Osteoblast (primary cell): ENCODE data around the gene FETUB. TPM values are rescaled to one million over a fixed set of nuclear protein-coding genes. Genes with fewer than 3 reads are reported as not detected.

ENCODE experiments used
- DNase-seq: peaks from one replicate; pipeline ENCODE4 v3.0.0; 2011; ENCODE audit warnings: low spot score, mixed read lengths; ENCODE audit not compliant: insufficient read length; ENCODE audit errors: missing footprints
- H2AFZ ChIP-seq: 2 replicates; pipeline ENCODE4 v1.6.0; 2011; ENCODE audit warnings: mild to moderate bottlenecking, low read length
- H3K27ac ChIP-seq: 2 replicates; pipeline ENCODE4 v1.5.1; 2011; ENCODE audit warnings: mild to moderate bottlenecking, low read depth, low read length, moderate library complexity
- H3K27me3 ChIP-seq: 2 replicates; pipeline ENCODE4 v1.6.0; 2012; ENCODE audit warnings: mild to moderate bottlenecking, control low read depth, inconsistent platforms, low read length, moderate library complexity; ENCODE audit not compliant: insufficient read depth
- H3K36me3 ChIP-seq: 2 replicates; pipeline ENCODE4 v1.5.1; 2011; ENCODE audit warnings: mild to moderate bottlenecking, low read length, control low read depth, moderate library complexity; ENCODE audit not compliant: insufficient read depth
- H3K4me1 ChIP-seq: 2 replicates; pipeline ENCODE4 v1.5.1; 2011; ENCODE audit warnings: mild to moderate bottlenecking, low read length, control low read depth, moderate library complexity; ENCODE audit not compliant: insufficient read depth
- H3K4me2 ChIP-seq: 2 replicates; pipeline ENCODE4 v1.6.0; 2011; ENCODE audit warnings: mild to moderate bottlenecking, low read length; ENCODE audit not compliant: insufficient read depth
- H3K4me3 ChIP-seq: fragments of 200-600 bp; sonication (generic); 3 replicates; pipeline ENCODE4 v1.5.1; 2012; ENCODE audit warnings: mild to moderate bottlenecking, low read length, inconsistent platforms; ENCODE audit not compliant: insufficient read depth
- H3K79me2 ChIP-seq: 2 replicates; pipeline ENCODE4 v1.6.0; 2012; ENCODE audit warnings: mild to moderate bottlenecking, low read length, control low read depth, inconsistent platforms; ENCODE audit not compliant: insufficient read depth
- H3K9me3 ChIP-seq: 2 replicates; pipeline ENCODE4 v1.5.1; 2011; ENCODE audit warnings: low read depth, low read length, control low read depth
- H4K20me1 ChIP-seq: 2 replicates; pipeline ENCODE4 v1.6.0; 2012; ENCODE audit warnings: mild to moderate bottlenecking, low read length, control low read depth; ENCODE audit not compliant: insufficient read depth
- total RNA-seq: library from RNA; depleted of rRNA; stranded (reverse); fragments of >200 nt; gene quantifications from 2 replicates; pipeline ENCODE4 v1.2.3, GENCODE V29; 2012
- TF ChIP-seq, protein P1 (sequence below): IDR thresholded peaks from 2 replicates; pipeline ENCODE4 v1.5.1; 2011; ENCODE audit warnings: mild to moderate bottlenecking, low read depth, low read length, moderate library complexity; ENCODE audit errors: extremely low read depth

Gene FETUB
- total RNA-seq, 1 donor: not detected

DNA sequence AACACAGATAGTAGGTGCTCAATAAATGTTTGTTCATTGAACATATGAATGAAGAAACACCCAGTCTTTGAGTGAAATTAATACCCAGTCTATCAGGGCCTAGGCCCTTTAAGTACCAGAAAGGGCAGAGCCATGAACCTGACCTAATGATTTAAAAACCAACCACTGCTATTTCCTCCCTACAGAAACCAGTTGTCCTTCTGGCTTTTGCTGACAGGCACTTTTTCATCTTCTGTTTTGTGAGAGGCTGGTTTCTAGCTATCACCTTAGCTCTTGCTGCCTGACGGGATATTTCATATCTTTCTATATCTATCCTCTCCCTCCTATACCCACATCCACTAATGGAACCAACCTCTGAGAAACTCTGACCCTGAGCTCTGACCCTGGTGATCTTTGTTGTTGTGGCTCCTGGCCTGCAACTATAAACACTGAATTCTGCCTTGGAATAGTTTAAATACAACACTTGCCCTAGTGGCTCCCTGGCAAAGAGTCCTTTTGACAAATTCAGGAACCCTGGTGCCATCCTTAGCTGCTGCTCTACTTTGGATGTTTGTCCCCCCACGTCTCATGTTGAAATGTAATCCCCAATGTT, 31.5 kb upstream of the FETUB start:
- no peak overlapping the region for H3K4me2 ChIP-seq
- peak overlapping the region; percentile 18 for H2AFZ ChIP-seq
- H3K27me3 ChIP-seq: peaks cover 11% of the 10 kb centered on the region
- H4K20me1 ChIP-seq: no peaks in the 10 kb centered on the region
- H3K9me3 ChIP-seq: no peaks in the 10 kb centered on the region
- H3K79me2 ChIP-seq: no peaks in the 10 kb centered on the region
- no peak for DNase-seq
- TF ChIP-seq, protein P1, sequence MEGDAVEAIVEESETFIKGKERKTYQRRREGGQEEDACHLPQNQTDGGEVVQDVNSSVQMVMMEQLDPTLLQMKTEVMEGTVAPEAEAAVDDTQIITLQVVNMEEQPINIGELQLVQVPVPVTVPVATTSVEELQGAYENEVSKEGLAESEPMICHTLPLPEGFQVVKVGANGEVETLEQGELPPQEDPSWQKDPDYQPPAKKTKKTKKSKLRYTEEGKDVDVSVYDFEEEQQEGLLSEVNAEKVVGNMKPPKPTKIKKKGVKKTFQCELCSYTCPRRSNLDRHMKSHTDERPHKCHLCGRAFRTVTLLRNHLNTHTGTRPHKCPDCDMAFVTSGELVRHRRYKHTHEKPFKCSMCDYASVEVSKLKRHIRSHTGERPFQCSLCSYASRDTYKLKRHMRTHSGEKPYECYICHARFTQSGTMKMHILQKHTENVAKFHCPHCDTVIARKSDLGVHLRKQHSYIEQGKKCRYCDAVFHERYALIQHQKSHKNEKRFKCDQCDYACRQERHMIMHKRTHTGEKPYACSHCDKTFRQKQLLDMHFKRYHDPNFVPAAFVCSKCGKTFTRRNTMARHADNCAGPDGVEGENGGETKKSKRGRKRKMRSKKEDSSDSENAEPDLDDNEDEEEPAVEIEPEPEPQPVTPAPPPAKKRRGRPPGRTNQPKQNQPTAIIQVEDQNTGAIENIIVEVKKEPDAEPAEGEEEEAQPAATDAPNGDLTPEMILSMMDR: no peak
- no peaks in the 10 kb centered on the region for H3K36me3 ChIP-seq
- H3K27ac ChIP-seq: no peak overlapping the region
- H3K4me3 ChIP-seq: no peak overlapping the region
- H3K4me1 ChIP-seq: no peaks in the 10 kb centered on the region

DNA sequence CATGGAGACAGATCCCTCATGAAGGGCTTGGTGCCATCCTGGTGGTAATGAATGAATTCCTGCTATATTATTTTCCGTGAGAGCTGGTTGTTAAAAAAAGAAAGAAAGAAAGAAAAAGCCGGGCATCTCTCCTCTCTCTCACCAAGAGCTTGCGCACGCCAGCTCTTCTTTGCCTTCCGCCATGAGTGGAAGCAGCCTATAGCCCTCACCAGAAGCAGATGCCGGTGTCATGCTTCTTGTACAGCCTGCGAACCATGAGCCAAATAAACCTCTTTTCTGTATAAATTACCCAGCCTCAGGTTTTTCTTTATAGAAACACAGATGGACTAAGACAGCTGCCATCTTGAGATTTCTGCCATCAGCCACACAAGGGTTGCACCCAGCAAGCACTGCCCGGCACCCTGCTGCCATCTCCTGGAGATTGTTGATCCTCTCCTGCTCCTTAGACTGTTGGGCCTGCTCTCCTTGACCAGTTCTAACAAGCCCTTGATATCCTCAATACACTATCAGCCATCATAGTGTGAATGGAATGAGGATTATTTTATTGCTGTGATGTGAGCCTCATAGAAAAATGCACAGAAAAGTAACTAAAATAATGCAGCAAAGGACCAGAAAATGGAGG, 30.8 kb upstream of the FETUB start:
- Histone ChIP-seq H3K9me3 (no peaks in the 10 kb centered on the region), H3K4me3 (no peak overlapping the region), H3K27me3 (peaks cover 16% of the 10 kb centered on the region), H3K4me1 (no peaks in the 10 kb centered on the region), H3K4me2 (no peak overlapping the region), H4K20me1 (no peaks in the 10 kb centered on the region), H3K36me3 (no peaks in the 10 kb centered on the region), H3K27ac (no peak overlapping the region), H2AFZ (peak overlapping the region; percentile 18), H3K79me2 (no peaks in the 10 kb centered on the region)
- no peak for DNase-seq
- TF ChIP-seq, protein P1: peak; percentile 51

DNA sequence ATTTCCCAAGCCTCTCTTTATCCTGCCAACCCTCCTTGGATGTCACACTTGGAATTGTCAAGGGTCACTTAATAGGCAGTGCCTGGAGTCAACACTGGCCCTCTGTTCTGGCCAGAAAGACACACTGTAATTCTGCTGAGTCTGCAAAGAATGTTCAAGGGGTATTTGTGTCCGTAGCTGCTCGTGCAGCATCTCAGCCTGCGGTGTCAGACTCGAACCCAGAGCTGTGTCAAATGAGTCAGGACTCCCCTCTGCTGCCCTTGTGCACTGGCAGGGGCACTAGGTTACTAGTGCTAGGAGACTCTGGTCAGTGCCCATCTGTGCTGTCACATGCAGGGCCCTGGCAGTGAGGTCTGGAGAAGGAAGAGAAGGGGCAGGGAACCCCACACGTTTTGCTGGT, 28.1 kb upstream of the FETUB start:
- H3K27me3 ChIP-seq: peaks cover 20% of the 10 kb centered on the region
- TF ChIP-seq, protein P1: no peak
- H3K27ac ChIP-seq: no peak overlapping the region
- no peak overlapping the region for H3K4me3 ChIP-seq
- no peak for DNase-seq
- H3K4me1 ChIP-seq: no peaks in the 10 kb centered on the region
- no peaks in the 10 kb centered on the region for H3K79me2 ChIP-seq
- no peaks in the 10 kb centered on the region for H4K20me1 ChIP-seq
- H3K9me3 ChIP-seq: no peaks in the 10 kb centered on the region
- no peak overlapping the region for H2AFZ ChIP-seq
- no peaks in the 10 kb centered on the region for H3K36me3 ChIP-seq
- no peak overlapping the region for H3K4me2 ChIP-seq

DNA sequence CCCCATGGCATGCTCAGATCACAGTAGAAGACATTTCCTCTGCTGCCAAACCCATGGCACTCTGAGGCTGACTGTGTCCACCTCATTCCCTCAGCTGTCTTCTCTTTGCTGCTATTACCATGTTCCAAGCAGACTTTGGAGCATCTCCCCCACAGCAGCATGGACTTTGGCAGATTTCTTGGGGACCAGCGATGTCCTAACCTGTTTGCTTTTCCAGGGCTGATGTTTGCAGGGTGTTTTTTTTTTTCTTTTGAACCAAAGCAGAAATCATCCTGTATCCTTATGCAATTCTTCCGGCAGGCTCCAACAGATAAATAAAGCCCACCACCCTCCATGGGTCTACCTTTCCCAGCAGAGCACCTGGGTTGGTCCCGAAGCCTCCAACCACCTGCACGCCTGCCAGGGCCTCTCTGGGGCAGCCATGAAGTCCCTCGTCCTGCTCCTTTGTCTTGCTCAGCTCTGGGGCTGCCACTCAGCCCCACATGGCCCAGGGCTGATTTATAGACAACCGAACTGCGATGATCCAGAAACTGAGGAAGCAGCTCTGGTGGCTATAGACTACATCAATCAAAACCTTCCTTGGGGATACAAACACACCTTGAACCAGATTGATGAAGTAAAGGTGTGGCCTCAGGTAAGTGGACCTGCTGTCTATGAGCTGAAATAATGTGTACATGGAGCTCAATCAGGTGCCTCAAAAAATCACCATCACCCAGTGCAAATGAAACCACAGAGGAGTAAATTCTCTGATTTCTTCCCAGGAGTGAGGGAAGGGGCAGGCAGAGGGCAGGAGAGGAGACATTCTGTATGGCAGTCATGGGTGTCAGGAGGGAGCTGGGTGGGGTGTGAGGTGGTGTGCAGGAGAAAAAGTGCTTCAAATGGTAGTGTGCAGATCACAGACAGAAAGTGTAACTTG, 27.2 kb upstream of the FETUB start, which contains the start of gene AHSG:
Gene AHSG (plus strand): TSS at position 340 of the 916 bp plus-strand sequence. CDS start 82 bp downstream, at position 422.
- no peak for DNase-seq
- H4K20me1 ChIP-seq: no peaks in the 10 kb centered on the region
- no peak within 1 kb of the TSS for H3K4me2 ChIP-seq
- no peaks in the 10 kb centered on the region for H3K9me3 ChIP-seq
- no peak within 1 kb of the TSS for H3K27ac ChIP-seq
- TF ChIP-seq, protein P1: no peak
- no peaks in the 10 kb centered on the region for H3K36me3 ChIP-seq
- no peaks in the 10 kb centered on the region for H3K79me2 ChIP-seq
- no peak within 1 kb of the TSS for H2AFZ ChIP-seq
- peaks cover 24% of the 10 kb centered on the region for H3K27me3 ChIP-seq
- no peak within 1 kb of the TSS for H3K4me3 ChIP-seq
- H3K4me1 ChIP-seq: peaks cover 6% of the 10 kb centered on the region
